Measurements from ENCODE around the gene NSMF.

GRCh38 chr9:137431416-137431931, 27.7 kb downstream of the NSMF start:
- TF ChIP-seq, protein P1, sequence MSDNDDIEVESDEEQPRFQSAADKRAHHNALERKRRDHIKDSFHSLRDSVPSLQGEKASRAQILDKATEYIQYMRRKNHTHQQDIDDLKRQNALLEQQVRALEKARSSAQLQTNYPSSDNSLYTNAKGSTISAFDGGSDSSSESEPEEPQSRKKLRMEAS (IDR thresholded peaks at IDR 0.05; ENCODE audit: low read depth, low read length) = no peak
- TF ChIP-seq NBN (IDR thresholded peaks at IDR 0.05) (no peak), PBX3 (IDR thresholded peaks at IDR 0.05; ENCODE audit: insufficient replicate concordance, low read depth, low read length) (no peak), CHD1 (IDR thresholded peaks at IDR 0.05; ENCODE audit: low read depth, low read length) (no peak), EZH2 (IDR thresholded peaks at IDR 0.05; ENCODE audit: borderline replicate concordance, control insufficient read depth, low read depth, low read length) (no peak), POLR2AphosphoS5 (IDR thresholded peaks at IDR 0.05; ENCODE audit: low read length) (no peak), CEBPB (IDR thresholded peaks at IDR 0.05; ENCODE audit: borderline replicate concordance in 1 of 2, low read depth in 2 of 2, low read length in 2 of 2) (no peak), POLR2A (IDR thresholded peaks at IDR 0.05; ENCODE audit: low read depth, low read length) (no peak), JUNB (IDR thresholded peaks at IDR 0.05) (no peak), ESRRA (IDR thresholded peaks at IDR 0.05; ENCODE audit: low read length) (no peak), E4F1 (IDR thresholded peaks at IDR 0.05; ENCODE audit: borderline replicate concordance, partially characterized antibody) (no peak), YY1 (IDR thresholded peaks at IDR 0.05; ENCODE audit: low read depth, low read length) (no peak)
- TF ChIP-seq, protein P2, sequence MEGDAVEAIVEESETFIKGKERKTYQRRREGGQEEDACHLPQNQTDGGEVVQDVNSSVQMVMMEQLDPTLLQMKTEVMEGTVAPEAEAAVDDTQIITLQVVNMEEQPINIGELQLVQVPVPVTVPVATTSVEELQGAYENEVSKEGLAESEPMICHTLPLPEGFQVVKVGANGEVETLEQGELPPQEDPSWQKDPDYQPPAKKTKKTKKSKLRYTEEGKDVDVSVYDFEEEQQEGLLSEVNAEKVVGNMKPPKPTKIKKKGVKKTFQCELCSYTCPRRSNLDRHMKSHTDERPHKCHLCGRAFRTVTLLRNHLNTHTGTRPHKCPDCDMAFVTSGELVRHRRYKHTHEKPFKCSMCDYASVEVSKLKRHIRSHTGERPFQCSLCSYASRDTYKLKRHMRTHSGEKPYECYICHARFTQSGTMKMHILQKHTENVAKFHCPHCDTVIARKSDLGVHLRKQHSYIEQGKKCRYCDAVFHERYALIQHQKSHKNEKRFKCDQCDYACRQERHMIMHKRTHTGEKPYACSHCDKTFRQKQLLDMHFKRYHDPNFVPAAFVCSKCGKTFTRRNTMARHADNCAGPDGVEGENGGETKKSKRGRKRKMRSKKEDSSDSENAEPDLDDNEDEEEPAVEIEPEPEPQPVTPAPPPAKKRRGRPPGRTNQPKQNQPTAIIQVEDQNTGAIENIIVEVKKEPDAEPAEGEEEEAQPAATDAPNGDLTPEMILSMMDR (IDR thresholded peaks at IDR 0.05 in 2 of 3, conservative IDR thresholded peaks at IDR 0.05 in 1 of 3; ENCODE audit: control insufficient read depth in 2 of 3, extremely low read depth in 1 of 3, insufficient read depth in 1 of 3, low read depth in 3 of 3, low read length in 3 of 3) = no peak
